DMS 273 (cell line): ENCODE results near the gene NT5DC4.

Experiments used
- DNase-seq: peaks from one replicate; lab custom pipeline; 2025; ENCODE audit not compliant: unreplicated experiment; lab: John Stamatoyannopoulos, UW

NT5DC4 gene

GRCh38 chr2:112723547-112723940, 2.7 kb downstream of the NT5DC4 start:
- no peak for DNase-seq

GRCh38 chr2:112723995-112724394, 3.2 kb downstream of the NT5DC4 start:
- no peak for DNase-seq

- peak; percentile 59 for DNase-seq
Measured at GRCh38 chr2:112724591-112725525, 4.0 kb downstream of the NT5DC4 start.

- no peak for DNase-seq
Measured at GRCh38 chr2:112725545-112726457, 5.0 kb downstream of the NT5DC4 start.

- peak; percentile 97 for DNase-seq
Measured at GRCh38 chr2:112726487-112727190, 5.8 kb downstream of the NT5DC4 start.

- DNase-seq, result no peak
Measured at GRCh38 chr2:112727276-112728028, 6.6 kb downstream of the NT5DC4 start.

- no peak for DNase-seq
Measured at GRCh38 chr2:112728029-112728362, 7.2 kb downstream of the NT5DC4 start.

- peak; percentile 25 for DNase-seq
Measured at GRCh38 chr2:112728378-112729175, 7.8 kb downstream of the NT5DC4 start.

GRCh38 chr2:112730216-112730615, 9.4 kb downstream of the NT5DC4 start:
- no peak for DNase-seq

GRCh38 chr2:112730791-112731190, 10.0 kb downstream of the NT5DC4 start:
- no peak for DNase-seq

GRCh38 chr2:112731479-112731878, 10.7 kb downstream of the NT5DC4 start:
- no peak for DNase-seq

GRCh38 chr2:112733456-112733855, 12.6 kb downstream of the NT5DC4 start:
- DNase-seq, result no peak

GRCh38 chr2:112733871-112734270, 13.1 kb downstream of the NT5DC4 start:
- no peak for DNase-seq

GRCh38 chr2:112737542-112738232, 16.9 kb downstream of the NT5DC4 start:
- no peak for DNase-seq

GRCh38 chr2:112740527-112740926, 19.7 kb downstream of the NT5DC4 start:
- no peak for DNase-seq

- peak; percentile 83 for DNase-seq
Measured at GRCh38 chr2:112749755-112750559, 29.1 kb downstream of the NT5DC4 start.

- no peak for DNase-seq
Measured at GRCh38 chr2:112750560-112750843, 29.7 kb downstream of the NT5DC4 start.

GRCh38 chr2:112751451-112752197, 30.8 kb downstream of the NT5DC4 start:
- no peak for DNase-seq
